ENCODE results near the gene TYSND1. TPM values are rescaled to one million over a fixed set of nuclear protein-coding genes. Genes with fewer than 3 reads are reported as not detected.

Gene TYSND1
- total and polyA plus RNA-seq, 2 donors from 2014 or later: 12.9 to 13.8 TPM

DNA sequence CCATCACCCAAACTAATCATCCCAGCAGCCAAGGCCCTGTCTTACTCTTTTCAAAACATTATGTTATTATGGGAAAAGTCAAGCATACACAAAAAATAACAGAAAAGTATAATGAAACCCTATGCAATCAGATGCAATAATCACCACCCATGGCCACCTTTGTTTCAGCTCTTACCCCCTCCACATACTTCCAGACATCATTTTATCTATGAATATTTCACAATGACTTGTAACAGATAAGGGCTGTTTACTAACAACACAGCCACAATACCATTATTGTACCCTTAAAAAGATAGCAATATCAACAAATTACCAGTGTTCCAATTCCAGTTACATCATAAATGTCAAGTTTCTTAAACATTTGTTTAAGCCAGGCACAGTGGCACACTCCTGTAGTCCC is 49.0 kb downstream of the TYSND1 start:
- intact Hi-C loops (cut with DNase I): no loop called here
- Histone ChIP-seq H3K27ac (ENCODE audit: low read depth in 2 of 2, low read length in 2 of 2) (no peak overlapping the region), H3K9me3 (ENCODE audit: control insufficient read depth in 2 of 3, insufficient read depth in 1 of 3, low read length in 3 of 3) (no peaks in the 10 kb centered on the region), H3K36me3 (ENCODE audit: control insufficient read depth in 2 of 3, insufficient read depth in 3 of 3, low read length in 3 of 3) (peaks cover 9 to 14% (median 12%) of the 10 kb centered on the region in 3 donors), H3K27me3 (ENCODE audit: control insufficient read depth, insufficient read depth, low read length) (no peaks in the 10 kb centered on the region), H3K4me1 (ENCODE audit: control insufficient read depth in 2 of 3, insufficient read depth in 2 of 3, low read depth in 1 of 3, low read length in 3 of 3) (peaks cover 0 to 5% (median 0%) of the 10 kb centered on the region in 3 donors), H3K4me3 (ENCODE audit: low read length in 3 of 3) (no peak overlapping the region), H3K9ac (ENCODE audit: low read length in 3 of 3) (no peak overlapping the region)
- DNase-seq (no peak), FAIRE-seq (no peak)
- TF ChIP-seq, protein P1, sequence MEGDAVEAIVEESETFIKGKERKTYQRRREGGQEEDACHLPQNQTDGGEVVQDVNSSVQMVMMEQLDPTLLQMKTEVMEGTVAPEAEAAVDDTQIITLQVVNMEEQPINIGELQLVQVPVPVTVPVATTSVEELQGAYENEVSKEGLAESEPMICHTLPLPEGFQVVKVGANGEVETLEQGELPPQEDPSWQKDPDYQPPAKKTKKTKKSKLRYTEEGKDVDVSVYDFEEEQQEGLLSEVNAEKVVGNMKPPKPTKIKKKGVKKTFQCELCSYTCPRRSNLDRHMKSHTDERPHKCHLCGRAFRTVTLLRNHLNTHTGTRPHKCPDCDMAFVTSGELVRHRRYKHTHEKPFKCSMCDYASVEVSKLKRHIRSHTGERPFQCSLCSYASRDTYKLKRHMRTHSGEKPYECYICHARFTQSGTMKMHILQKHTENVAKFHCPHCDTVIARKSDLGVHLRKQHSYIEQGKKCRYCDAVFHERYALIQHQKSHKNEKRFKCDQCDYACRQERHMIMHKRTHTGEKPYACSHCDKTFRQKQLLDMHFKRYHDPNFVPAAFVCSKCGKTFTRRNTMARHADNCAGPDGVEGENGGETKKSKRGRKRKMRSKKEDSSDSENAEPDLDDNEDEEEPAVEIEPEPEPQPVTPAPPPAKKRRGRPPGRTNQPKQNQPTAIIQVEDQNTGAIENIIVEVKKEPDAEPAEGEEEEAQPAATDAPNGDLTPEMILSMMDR (IDR thresholded peaks at IDR 0.05; ENCODE audit: borderline replicate concordance, extremely low read depth, insufficient read depth): no peak

DNA sequence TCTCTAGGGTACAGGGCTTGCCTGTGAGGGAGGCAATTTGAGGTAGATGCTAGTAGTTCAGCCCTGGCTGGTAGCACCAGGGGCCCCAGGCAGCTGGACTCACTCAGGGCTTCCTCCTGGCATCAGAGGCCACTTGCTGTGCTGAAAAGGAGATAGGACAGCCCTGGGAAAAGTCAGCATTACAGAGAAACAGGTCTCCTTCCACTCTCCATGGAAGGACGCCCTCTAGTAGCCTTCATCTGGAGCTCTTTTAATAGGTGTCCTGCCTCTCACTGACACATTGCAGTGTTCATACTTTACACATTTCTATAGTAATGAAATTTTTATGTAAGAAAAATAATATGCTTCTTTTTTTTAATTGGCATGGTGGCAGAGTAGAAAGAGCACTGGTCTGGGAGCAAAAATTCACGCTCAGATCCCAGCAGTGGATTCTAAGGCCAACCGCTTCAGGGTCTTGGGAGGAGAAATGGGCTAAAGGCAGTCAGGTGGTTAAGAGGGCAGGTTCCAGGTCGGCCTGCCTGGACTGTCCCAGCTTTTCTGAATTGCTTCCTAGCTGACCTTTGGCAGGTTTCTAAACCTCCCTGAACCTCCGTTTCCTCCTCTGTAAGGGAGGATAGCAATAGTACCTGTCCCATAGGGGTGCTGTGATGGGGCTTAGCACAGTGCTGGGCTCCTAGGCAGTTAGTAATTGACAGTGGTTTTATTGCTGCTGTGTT is 49.6 kb downstream of the TYSND1 start:
- no peaks in the 10 kb centered on the region for H3K9me3 ChIP-seq (ENCODE audit: control insufficient read depth in 2 of 3, insufficient read depth in 1 of 3, low read length in 3 of 3)
- FAIRE-seq (no peak), DNase-seq (no peak)
- no peak overlapping the region for H3K27ac ChIP-seq (ENCODE audit: low read depth in 2 of 2, low read length in 2 of 2)
- TF ChIP-seq, protein P1 (IDR thresholded peaks at IDR 0.05; ENCODE audit: borderline replicate concordance, extremely low read depth, insufficient read depth): no peak
- no peak overlapping the region for H3K9ac ChIP-seq (ENCODE audit: low read length in 3 of 3)
- H3K4me3 ChIP-seq (ENCODE audit: low read length in 3 of 3): no peak overlapping the region
- intact Hi-C loops (cut with DNase I): no loop called here
- H3K27me3 ChIP-seq (ENCODE audit: control insufficient read depth, insufficient read depth, low read length): no peaks in the 10 kb centered on the region
- H3K36me3 ChIP-seq (ENCODE audit: control insufficient read depth in 2 of 3, insufficient read depth in 3 of 3, low read length in 3 of 3): peaks cover 9 to 17% (median 14%) of the 10 kb centered on the region in 3 donors
- H3K4me1 ChIP-seq (ENCODE audit: control insufficient read depth in 2 of 3, insufficient read depth in 2 of 3, low read depth in 1 of 3, low read length in 3 of 3): peaks cover 0 to 5% (median 0%) of the 10 kb centered on the region in 3 donors

DNA sequence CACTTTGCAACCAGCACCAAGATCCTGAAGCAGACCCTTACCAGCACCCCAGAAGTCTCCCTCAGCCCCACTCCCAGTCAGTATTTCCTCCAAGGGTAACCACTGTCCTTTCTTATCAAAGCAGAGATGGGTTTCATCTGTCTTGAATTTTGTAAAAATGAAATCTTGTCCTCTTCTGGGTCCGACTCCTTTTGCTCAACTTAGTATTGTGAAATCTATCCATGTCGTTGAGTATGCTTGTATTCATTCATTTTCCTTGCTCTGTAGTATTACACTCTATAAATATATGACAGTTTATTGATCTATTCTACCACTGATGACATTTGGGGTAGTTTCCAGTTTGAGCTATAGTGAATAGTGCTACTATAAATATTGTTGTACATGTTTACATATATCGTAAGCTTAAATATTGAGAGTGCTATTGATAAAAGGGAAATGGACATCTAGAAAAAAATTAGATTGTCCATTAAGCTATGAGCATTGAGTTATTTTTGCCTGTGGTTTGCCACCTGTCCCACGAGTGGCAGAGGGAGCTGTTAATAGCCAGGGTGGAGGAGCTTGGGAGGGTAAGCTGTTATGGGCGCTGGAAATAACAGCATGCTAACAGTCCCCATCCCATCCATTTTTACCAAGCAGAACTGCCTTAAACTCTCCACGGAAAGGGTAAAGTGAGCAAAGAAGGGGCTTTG is 50.3 kb downstream of the TYSND1 start:
- Histone ChIP-seq H3K4me1 (ENCODE audit: control insufficient read depth in 2 of 3, insufficient read depth in 2 of 3, low read depth in 1 of 3, low read length in 3 of 3) (peaks cover 0 to 5% (median 0%) of the 10 kb centered on the region in 3 donors), H3K9me3 (ENCODE audit: control insufficient read depth in 2 of 3, insufficient read depth in 1 of 3, low read length in 3 of 3) (no peaks in the 10 kb centered on the region), H3K36me3 (ENCODE audit: control insufficient read depth in 2 of 3, insufficient read depth in 3 of 3, low read length in 3 of 3) (peaks cover 9 to 17% (median 11%) of the 10 kb centered on the region in 3 donors), H3K4me3 (ENCODE audit: low read length in 3 of 3) (no peak overlapping the region), H3K9ac (ENCODE audit: low read length in 3 of 3) (no peak overlapping the region), H3K27me3 (ENCODE audit: control insufficient read depth, insufficient read depth, low read length) (no peaks in the 10 kb centered on the region), H3K27ac (ENCODE audit: low read depth in 2 of 2, low read length in 2 of 2) (no peak overlapping the region)
- DNase-seq (no peak), FAIRE-seq (no peak)
- intact Hi-C loops (cut with DNase I): no loop called here
- TF ChIP-seq, protein P1 (IDR thresholded peaks at IDR 0.05; ENCODE audit: borderline replicate concordance, extremely low read depth, insufficient read depth): no peak
